ENCODE measurements around the gene WDFY1.
"Not testable (repeated sequence)": the region's sequence is repeated elsewhere in the genome, so short reads cannot be mapped to it uniquely, and the experiment has no call there.

WDFY1 gene

DNA sequence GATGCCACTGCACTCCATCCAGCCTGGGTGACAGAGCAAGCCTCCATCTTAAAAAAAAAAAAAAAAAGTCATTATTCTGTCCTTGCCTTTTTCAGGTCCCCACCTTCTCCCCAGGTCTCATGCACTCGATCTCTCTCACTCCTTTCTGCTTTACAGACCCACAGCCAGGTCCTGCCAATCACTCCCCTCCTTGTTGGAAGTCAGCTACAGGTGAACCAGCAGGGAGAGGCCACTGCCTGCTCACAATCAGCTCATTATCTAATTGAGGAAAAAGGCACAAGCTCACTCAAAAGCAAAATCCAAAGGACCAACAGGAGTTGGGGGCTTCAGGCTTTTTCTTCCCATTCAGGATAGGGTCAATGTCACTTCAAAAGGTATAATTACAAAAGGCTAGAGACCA, 2.0 kb downstream of the WDFY1 start:
- peaks cover 6% of the 10 kb centered on the region for H3K4me1 ChIP-seq (ENCODE audit: control insufficient read depth, insufficient read depth, low read length, poor library complexity, severe bottlenecking)
- WGBS, 2 experiments (ENCODE audit: insufficient coverage in 2 of 2): 80 to 92% methylated on average over 1 of the region's 1 CpG

DNA sequence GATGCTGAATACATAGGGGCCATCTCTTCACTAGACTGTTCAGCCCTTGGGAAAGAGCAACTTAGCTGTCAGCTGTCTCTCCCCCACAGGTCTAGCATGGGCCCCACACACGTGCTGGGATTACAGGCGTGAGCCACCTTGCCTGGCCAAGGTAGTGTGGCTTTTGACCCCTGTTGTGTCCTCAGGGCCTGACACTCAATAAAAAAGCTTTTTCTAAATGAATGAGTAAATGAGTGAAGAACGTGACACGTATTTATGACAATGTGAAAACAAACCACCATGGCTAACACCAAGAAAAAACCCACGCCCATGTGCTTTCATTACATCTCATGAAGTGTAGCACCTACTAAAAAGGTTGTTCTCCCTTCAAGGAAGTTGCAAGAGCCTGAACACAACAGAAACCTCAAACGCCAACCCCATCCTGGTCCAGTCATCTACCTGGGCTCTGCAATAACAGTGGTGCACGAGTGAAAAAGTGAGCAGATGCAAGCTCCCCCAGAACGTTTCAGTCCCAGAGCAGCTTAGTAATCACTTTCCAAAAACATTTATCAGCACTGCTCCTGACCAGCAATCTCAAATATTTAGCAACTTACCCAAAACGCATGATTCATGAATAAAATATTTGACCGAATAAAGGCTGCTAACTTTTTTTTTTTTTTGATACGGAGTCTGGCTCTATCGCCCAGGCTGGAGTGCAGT, 3.4 kb downstream of the WDFY1 start:
- Histone ChIP-seq H3K27ac (ENCODE audit: low read depth, low read length, severe bottlenecking) (no peak overlapping the region), H3K4me3 (ENCODE audit: extremely low read depth, insufficient read depth, low read length, poor library complexity, severe bottlenecking) (no peak overlapping the region), H3K36me3 (ENCODE audit: control insufficient read depth, insufficient read depth, low read length) (peaks cover 16% of the 10 kb centered on the region), H3K9me3 (ENCODE audit: control insufficient read depth, low read length) (no peaks in the 10 kb centered on the region), H3K4me1 (ENCODE audit: control insufficient read depth, insufficient read depth, low read length, poor library complexity, severe bottlenecking) (peaks cover 15% of the 10 kb centered on the region)
- 89 to 99% methylated on average over 7 to 9 of the region's 12 CpGs for WGBS, 2 experiments (ENCODE audit: insufficient coverage in 2 of 2)

More for the DNA sequence above, 2.0 kb downstream of the WDFY1 start:
- Histone ChIP-seq H3K4me3 (ENCODE audit: extremely low read depth, insufficient read depth, low read length, poor library complexity, severe bottlenecking) (peak overlapping the region; percentile 97), H3K36me3 (ENCODE audit: control insufficient read depth, insufficient read depth, low read length) (peaks cover 16% of the 10 kb centered on the region), H3K9me3 (ENCODE audit: control insufficient read depth, low read length) (no peaks in the 10 kb centered on the region), H3K27ac (ENCODE audit: low read depth, low read length, severe bottlenecking) (no peak overlapping the region)

DNA sequence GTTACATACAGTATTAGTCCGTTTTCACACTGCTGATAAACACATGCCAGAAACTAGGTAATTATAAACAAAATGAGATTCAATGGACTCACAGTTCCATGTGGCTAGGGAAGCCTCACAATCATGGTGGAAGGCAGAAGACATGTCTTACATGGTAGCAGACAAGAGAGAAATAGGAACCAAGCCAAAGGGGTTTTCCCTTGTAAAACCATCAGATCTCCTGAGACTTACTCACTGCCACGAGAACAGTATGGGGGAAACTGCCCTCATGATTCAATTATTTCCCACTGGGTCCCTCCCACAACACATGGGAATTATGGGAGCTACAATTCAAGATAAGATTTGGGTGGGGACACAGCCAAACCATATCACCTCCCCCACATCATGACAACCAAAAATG, 5.7 kb downstream of the WDFY1 start:
- not testable (repeated sequence) for H3K9me3 ChIP-seq (ENCODE audit: control insufficient read depth, low read length); H3K27ac ChIP-seq (ENCODE audit: low read depth, low read length, severe bottlenecking); H3K4me3 ChIP-seq (ENCODE audit: extremely low read depth, insufficient read depth, low read length, poor library complexity, severe bottlenecking)
- H3K4me1 ChIP-seq (ENCODE audit: control insufficient read depth, insufficient read depth, low read length, poor library complexity, severe bottlenecking): peaks cover 18% of the 10 kb centered on the region
- H3K36me3 ChIP-seq (ENCODE audit: control insufficient read depth, insufficient read depth, low read length): peaks cover 16% of the 10 kb centered on the region
- no CpG with 5 or more reads among the region's 2 CpGs for WGBS, 2 experiments (ENCODE audit: insufficient coverage in 2 of 2)

DNA sequence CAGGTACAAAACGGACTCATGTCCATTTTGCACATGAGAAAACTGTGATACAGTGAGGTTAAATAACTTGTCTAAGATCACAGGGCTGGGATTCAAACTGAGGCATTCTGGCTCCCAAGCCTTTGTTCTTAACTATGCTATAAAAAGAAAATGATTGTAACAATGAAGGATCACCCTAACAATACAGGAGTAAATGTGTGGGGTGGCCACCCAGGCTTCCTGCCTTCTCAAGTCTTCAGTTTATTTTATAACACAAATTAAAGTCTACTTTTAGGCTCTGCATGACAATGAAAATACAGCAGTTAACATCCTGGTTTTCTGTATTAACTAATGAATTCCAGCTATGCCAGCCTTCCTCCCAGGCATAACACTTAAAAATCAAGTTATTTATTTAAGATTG, 7.6 kb downstream of the WDFY1 start:
- Histone ChIP-seq H3K9me3 (ENCODE audit: control insufficient read depth, low read length) (no peaks in the 10 kb centered on the region), H3K27ac (ENCODE audit: low read depth, low read length, severe bottlenecking) (no peak overlapping the region), H3K4me1 (ENCODE audit: control insufficient read depth, insufficient read depth, low read length, poor library complexity, severe bottlenecking) (peaks cover 17% of the 10 kb centered on the region), H3K4me3 (ENCODE audit: extremely low read depth, insufficient read depth, low read length, poor library complexity, severe bottlenecking) (no peak overlapping the region), H3K36me3 (ENCODE audit: control insufficient read depth, insufficient read depth, low read length) (peaks cover 10% of the 10 kb centered on the region)
- WGBS, 2 experiments (ENCODE audit: insufficient coverage in 2 of 2): no CpG with 5 or more reads among the region's 1 CpG

DNA sequence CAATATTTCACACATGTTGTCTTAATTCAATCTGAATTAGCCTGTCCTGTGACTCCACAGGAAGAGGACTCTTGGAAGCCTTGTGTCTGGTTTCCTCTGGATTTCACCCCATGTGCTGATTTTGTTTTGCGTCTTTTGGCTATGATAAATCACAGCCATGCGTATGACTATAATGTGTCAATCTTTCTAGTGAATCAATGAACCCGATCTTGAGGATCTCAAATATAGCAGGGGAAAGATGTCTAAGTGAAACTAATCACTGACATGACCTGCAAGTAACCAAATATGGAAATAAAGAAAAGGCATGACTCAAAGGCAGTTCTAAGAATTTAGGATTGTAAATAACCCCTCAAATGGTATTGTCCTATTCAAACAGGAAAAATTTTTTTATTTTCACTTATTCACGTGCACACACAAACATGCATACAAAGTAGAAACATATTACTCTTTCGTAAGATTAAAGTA, 8.2 kb downstream of the WDFY1 start:
- H3K4me3 ChIP-seq (ENCODE audit: extremely low read depth, insufficient read depth, low read length, poor library complexity, severe bottlenecking): no peak overlapping the region
- peaks cover 10% of the 10 kb centered on the region for H3K36me3 ChIP-seq (ENCODE audit: control insufficient read depth, insufficient read depth, low read length)
- H3K4me1 ChIP-seq (ENCODE audit: control insufficient read depth, insufficient read depth, low read length, poor library complexity, severe bottlenecking): peaks cover 17% of the 10 kb centered on the region
- H3K9me3 ChIP-seq (ENCODE audit: control insufficient read depth, low read length): no peaks in the 10 kb centered on the region
- H3K27ac ChIP-seq (ENCODE audit: low read depth, low read length, severe bottlenecking): no peak overlapping the region
- WGBS, 2 experiments (ENCODE audit: insufficient coverage in 2 of 2): 95 to 100% methylated on average over 2 to 3 of the region's 5 CpGs

DNA sequence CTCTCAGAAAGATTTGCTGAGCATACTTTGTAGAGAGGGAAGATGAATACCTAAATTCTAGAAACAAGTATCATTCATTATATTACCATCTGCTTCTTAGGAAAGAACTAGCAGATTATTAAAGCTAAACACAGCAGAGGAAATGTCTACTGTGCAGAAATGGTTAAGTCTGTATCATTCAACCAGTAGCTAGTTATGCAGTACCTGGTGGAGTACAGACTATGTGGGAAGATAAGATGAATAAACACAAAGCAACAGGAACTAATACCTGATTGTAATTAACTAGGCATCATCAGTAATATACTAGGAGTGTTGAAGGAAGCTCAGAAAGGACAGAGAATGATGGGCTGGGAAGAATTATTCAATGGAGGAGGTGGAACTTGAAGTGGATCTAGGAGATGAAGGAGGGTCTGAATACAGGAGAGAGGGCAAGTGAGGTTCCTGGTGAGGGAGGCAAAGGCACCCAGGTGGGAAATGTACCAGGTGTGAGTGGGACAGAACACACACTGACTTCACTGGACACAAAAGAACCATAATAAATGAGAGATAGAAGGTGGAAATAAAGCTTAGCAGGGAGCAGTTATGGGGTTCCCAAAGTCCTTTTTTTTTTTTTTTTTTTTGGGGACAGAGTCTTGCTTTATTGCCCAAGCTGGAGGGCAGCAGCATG, 9.5 kb downstream of the WDFY1 start:
- H3K36me3 ChIP-seq (ENCODE audit: control insufficient read depth, insufficient read depth, low read length): peaks cover 5% of the 10 kb centered on the region
- no peak overlapping the region for H3K27ac ChIP-seq (ENCODE audit: low read depth, low read length, severe bottlenecking)
- no peak overlapping the region for H3K4me3 ChIP-seq (ENCODE audit: extremely low read depth, insufficient read depth, low read length, poor library complexity, severe bottlenecking)
- no peaks in the 10 kb centered on the region for H3K9me3 ChIP-seq (ENCODE audit: control insufficient read depth, low read length)
- peaks cover 17% of the 10 kb centered on the region for H3K4me1 ChIP-seq (ENCODE audit: control insufficient read depth, insufficient read depth, low read length, poor library complexity, severe bottlenecking)

DNA sequence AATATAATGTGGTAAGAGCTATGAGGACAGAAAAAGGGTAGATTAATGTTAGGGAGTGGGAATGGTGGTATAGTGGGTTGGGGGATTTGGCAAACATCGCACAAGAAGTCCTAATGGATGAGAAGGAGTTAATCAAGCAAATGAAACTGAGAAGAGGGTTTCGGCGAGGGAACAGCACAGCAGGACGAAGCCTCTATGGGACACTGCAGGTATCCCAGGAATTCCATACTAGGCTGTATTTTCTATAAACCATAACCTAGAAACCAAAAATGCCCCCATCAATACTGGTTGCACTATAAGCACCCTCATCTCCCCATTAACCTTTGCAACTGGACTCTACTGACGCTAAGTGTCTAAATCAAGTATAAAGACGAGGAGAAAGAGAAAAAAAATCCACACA, 10.3 kb downstream of the WDFY1 start:
- no peak overlapping the region for H3K27ac ChIP-seq (ENCODE audit: low read depth, low read length, severe bottlenecking)
- WGBS, 2 experiments (ENCODE audit: insufficient coverage in 2 of 2): 55 to 69% methylated on average over 4 of the region's 6 CpGs
- no peak overlapping the region for H3K4me3 ChIP-seq (ENCODE audit: extremely low read depth, insufficient read depth, low read length, poor library complexity, severe bottlenecking)
- H3K9me3 ChIP-seq (ENCODE audit: control insufficient read depth, low read length): no peaks in the 10 kb centered on the region
- H3K36me3 ChIP-seq (ENCODE audit: control insufficient read depth, insufficient read depth, low read length): peaks cover 5% of the 10 kb centered on the region
- peaks cover 17% of the 10 kb centered on the region for H3K4me1 ChIP-seq (ENCODE audit: control insufficient read depth, insufficient read depth, low read length, poor library complexity, severe bottlenecking)

DNA sequence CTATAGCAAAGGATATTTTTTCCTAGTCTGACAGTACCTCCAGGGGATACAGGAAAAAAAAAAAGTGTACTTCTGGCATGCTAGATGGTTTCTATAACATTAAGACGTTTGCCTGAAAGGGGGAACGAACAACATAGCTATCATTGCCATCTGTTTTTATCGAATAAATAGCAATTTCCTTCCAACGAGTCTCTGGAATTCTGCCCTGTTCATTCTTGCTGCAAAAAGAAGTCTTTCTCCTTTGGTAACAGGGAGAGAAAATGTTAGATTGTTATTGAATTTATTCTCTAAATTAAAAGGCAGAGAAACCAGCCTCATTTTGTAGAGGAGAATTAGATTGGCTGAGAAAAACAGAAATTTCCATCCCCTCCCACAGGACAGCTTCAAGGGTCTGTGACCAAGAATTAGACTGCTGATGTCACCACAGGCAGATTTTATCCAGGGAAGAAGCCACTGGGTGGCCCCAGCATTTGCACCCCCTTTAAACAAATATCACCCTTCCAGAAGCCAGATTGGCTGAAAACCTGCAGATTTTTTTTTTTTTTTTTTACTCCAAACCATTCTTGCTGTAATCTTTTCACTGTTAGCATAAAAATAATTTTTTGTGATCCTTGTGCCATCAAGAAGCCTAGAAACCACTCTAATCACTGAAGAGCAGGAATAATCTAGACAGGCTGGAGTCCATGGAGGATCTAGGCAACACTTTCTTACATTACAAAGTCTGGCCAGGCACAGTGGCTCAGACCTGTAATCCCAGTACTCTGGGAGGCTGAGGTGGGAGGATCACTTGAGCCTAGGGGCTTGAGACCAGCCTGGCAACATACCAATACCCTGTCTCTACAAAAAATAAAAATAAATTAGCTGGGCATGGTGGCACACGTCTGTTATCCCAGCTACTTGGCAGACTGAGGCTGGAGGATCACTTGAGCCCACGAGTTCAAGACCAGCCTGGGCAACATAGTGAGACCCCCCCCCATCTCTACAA, 12.0 kb downstream of the WDFY1 start:
- no peak overlapping the region for H3K4me3 ChIP-seq (ENCODE audit: extremely low read depth, insufficient read depth, low read length, poor library complexity, severe bottlenecking)
- peaks cover 17% of the 10 kb centered on the region for H3K4me1 ChIP-seq (ENCODE audit: control insufficient read depth, insufficient read depth, low read length, poor library complexity, severe bottlenecking)
- 93 to 100% methylated on average over 1 to 4 of the region's 6 CpGs for WGBS, 2 experiments (ENCODE audit: insufficient coverage in 2 of 2)
- no peaks in the 10 kb centered on the region for H3K36me3 ChIP-seq (ENCODE audit: control insufficient read depth, insufficient read depth, low read length)
- peaks cover 5% of the 10 kb centered on the region for H3K9me3 ChIP-seq (ENCODE audit: control insufficient read depth, low read length)
- H3K27ac ChIP-seq (ENCODE audit: low read depth, low read length, severe bottlenecking): no peak overlapping the region

DNA sequence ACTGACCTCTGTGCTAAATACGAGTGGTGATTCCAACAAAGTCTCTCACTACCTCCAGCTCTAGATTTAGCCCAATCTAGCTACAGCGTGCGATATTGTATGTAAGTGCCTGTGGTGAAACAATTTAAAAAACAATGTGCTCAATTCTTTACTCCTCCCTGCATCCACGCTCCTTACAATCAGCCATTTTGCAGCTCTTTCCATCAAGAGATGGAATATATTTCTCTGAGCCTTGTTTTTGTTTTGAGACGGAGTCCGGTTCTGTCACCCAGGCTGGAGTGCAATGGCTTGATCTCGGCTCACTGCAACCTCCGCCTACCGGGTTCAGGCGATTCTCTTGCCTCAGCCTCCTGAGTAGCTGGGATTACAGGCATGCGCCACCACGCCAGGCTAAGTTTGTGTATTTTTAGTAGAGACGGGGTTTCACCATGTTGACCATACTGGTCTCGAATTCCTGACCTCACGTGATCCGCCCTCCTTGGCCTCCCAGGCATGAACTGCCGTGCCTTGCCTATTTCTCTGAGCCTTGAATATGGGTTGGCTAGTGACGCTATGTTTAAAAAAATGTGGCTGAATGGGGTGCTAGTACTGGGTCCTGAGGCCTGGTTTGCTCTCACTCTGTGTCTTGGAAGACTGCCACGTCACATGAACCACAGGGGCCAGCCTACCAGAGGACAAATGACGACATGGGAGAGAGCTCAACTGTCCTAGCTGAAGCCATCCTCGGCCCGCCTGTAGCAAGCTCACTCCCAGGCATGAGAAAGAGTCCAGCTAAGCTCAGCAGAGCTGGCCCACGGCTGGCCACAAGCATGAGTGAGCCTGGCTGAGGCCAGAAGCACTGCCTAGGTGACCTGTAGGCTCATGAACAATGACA, 14.8 kb downstream of the WDFY1 start:
- no peak overlapping the region for H3K4me3 ChIP-seq (ENCODE audit: extremely low read depth, insufficient read depth, low read length, poor library complexity, severe bottlenecking)
- no peak overlapping the region for H3K27ac ChIP-seq (ENCODE audit: low read depth, low read length, severe bottlenecking)
- H3K36me3 ChIP-seq (ENCODE audit: control insufficient read depth, insufficient read depth, low read length): peaks cover 14% of the 10 kb centered on the region
- H3K4me1 ChIP-seq (ENCODE audit: control insufficient read depth, insufficient read depth, low read length, poor library complexity, severe bottlenecking): peaks cover 5% of the 10 kb centered on the region
- 86 to 89% methylated on average over 20 of the region's 23 CpGs for WGBS, 2 experiments (ENCODE audit: insufficient coverage in 2 of 2)
- H3K9me3 ChIP-seq (ENCODE audit: control insufficient read depth, low read length): peaks cover 20% of the 10 kb centered on the region

DNA sequence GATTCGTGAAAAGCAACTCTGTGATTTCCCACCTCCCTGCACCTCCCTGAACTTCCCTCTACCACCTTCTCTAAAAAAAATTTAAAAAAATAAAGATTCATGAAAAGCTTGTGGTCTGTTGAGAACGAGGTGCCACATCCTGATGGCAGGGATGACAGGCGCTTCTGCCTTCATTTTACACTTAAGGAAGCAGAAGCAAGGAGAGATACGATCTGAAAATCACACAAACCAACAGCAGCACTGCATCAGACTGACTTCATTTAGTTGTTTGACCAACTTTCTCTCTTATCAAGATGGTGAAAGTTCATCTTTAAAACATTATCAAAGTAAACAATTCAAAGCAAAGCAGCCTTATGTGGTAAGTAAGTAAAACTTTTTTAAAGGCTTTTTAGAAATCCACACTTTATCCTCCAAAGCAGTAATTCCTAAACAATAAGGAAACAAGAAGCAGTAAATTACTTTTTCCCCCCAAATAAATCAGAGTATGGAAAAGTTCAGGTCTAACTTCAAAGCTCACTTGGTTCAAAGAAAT, 15.5 kb downstream of the WDFY1 start:
- WGBS, 2 experiments (ENCODE audit: insufficient coverage in 2 of 2): 72 to 94% methylated on average over 2 to 3 of the region's 4 CpGs
- no peak overlapping the region for H3K4me3 ChIP-seq (ENCODE audit: extremely low read depth, insufficient read depth, low read length, poor library complexity, severe bottlenecking)
- H3K27ac ChIP-seq (ENCODE audit: low read depth, low read length, severe bottlenecking): no peak overlapping the region
- H3K9me3 ChIP-seq (ENCODE audit: control insufficient read depth, low read length): peaks cover 20% of the 10 kb centered on the region
- H3K36me3 ChIP-seq (ENCODE audit: control insufficient read depth, insufficient read depth, low read length): peaks cover 14% of the 10 kb centered on the region
- peaks cover 5% of the 10 kb centered on the region for H3K4me1 ChIP-seq (ENCODE audit: control insufficient read depth, insufficient read depth, low read length, poor library complexity, severe bottlenecking)

Data from mesodermal cell (in vitro differentiated cells).